HepG2 (cell line): ENCODE measurements around the gene TM4SF1. TPM values are rescaled to one million over a fixed set of nuclear protein-coding genes. Genes with fewer than 3 reads are reported as not detected.
A peak's percentile ranks its signal among the peaks of the same experiment; 100 is the strongest.

Experiments used
- AGO1 ChIP-seq: fragments of 200-400 bp; formaldehyde crosslinking; IDR thresholded peaks from 2 replicates; pipeline ENCODE4 v1.6.1; 2017; ENCODE audit warnings: mild to moderate bottlenecking, low read depth, low read length, moderate library complexity; ENCODE audit not compliant: poor library complexity, severe bottlenecking
- KDM4B ChIP-seq: sonication (generic); formaldehyde crosslinking; IDR thresholded peaks from 2 replicates; pipeline ENCODE4 v1.4.0; 2020; ENCODE audit warnings: missing genetic modification reagents
- MAFG ChIP-seq: sonication (generic); formaldehyde crosslinking; IDR thresholded peaks from 2 replicates; pipeline ENCODE4 v1.5.1; 2020; ENCODE audit warnings: mild to moderate bottlenecking, missing genetic modification reagents
- MEF2D ChIP-seq: sonication (generic); formaldehyde crosslinking; IDR thresholded peaks from 2 replicates; pipeline ENCODE4 v1.5.1; 2020; ENCODE audit warnings: mild to moderate bottlenecking, missing genetic modification reagents
- MTF2 ChIP-seq: sonication (generic); formaldehyde crosslinking; IDR thresholded peaks from 2 replicates; pipeline ENCODE4 v1.5.0; 2020; ENCODE audit warnings: missing genetic modification reagents, borderline replicate concordance
- RELA ChIP-seq: sonication (generic); formaldehyde crosslinking; IDR thresholded peaks from 2 replicates; pipeline ENCODE4 v1.4.0; 2020; ENCODE audit warnings: missing genetic modification reagents
- SNAPC2 ChIP-seq: sonication (generic); formaldehyde crosslinking; IDR thresholded peaks from 2 replicates; pipeline ENCODE4 v1.8.1; 2022; ENCODE audit warnings: mild to moderate bottlenecking, missing genetic modification reagents
- ZNF180 ChIP-seq: sonication (generic); formaldehyde crosslinking; IDR thresholded peaks from 2 replicates; pipeline ENCODE4 v1.4.0; 2020; ENCODE audit warnings: low read depth, missing genetic modification reagents, borderline replicate concordance
- ZNF207 ChIP-seq: fragments of 450-650 bp; IDR thresholded peaks from 2 replicates; pipeline ENCODE4 v1.6.1; 2016; ENCODE audit warnings: antibody characterized with exemption, borderline replicate concordance
- ZNF230 ChIP-seq: sonication (generic); formaldehyde crosslinking; IDR thresholded peaks from 2 replicates; pipeline ENCODE4 v1.4.0; 2020; ENCODE audit warnings: mild to moderate bottlenecking, missing genetic modification reagents
- ZNF337 ChIP-seq: sonication (generic); formaldehyde crosslinking; IDR thresholded peaks from 2 replicates; pipeline ENCODE4 v1.5.1; 2020; ENCODE audit warnings: missing genetic modification reagents, low read depth, mild to moderate bottlenecking, borderline replicate concordance
- ZNF343 ChIP-seq: sonication (generic); formaldehyde crosslinking; IDR thresholded peaks from 2 replicates; pipeline ENCODE4 v1.4.0; 2020; ENCODE audit warnings: mild to moderate bottlenecking, missing genetic modification reagents
- ZNF496 ChIP-seq: sonication (generic); formaldehyde crosslinking; IDR thresholded peaks from 2 replicates; pipeline ENCODE4 v1.8.1; 2023; ENCODE audit warnings: mild to moderate bottlenecking, moderate library complexity, missing genetic modification reagents; ENCODE audit not compliant: insufficient replicate concordance
- ZNF562 ChIP-seq: sonication (generic); formaldehyde crosslinking; IDR thresholded peaks from 2 replicates; pipeline ENCODE4 v1.8.0; 2022; ENCODE audit warnings: missing genetic modification reagents, borderline replicate concordance
- polyA plus RNA-seq, 8 experiments: library from polyadenylated mRNA; depleted of rRNA in 3 of 8; stranded (reverse) in 7 of 8; unstranded in 1 of 8; fragments of >200 nt; fragmentation: Illumina TruSeq in 4 of 8; extraction: Trizol in 4 of 8; gene quantifications; 2 replicates each; pipeline versions ENCODE4 v1.2.1 to v1.2.3, GENCODE V29; 2011 to 2016; ENCODE audit warnings: low read depth in 4 of 8, missing spikeins in 1 of 8, mixed read lengths in 1 of 8; ENCODE audit not compliant: insufficient read depth in 1 of 8
- total RNA-seq, 5 experiments: library from RNA; depleted of rRNA; stranded (reverse); fragments of >200 nt; fragmentation: Illumina TruSeq; extraction: Trizol; gene quantifications; 2 replicates each; pipeline ENCODE4 v1.2.3, GENCODE V29; 2016; ENCODE audit warnings: low read depth in 1 of 5
- TF ChIP-seq, protein P1 (sequence below): sonication (generic); formaldehyde crosslinking; IDR thresholded peaks from 2 replicates; pipeline ENCODE4 v1.8.1; 2023; ENCODE audit warnings: mild to moderate bottlenecking, missing genetic modification reagents, borderline replicate concordance
- TF ChIP-seq, protein P2 (sequence below): sonication (generic); formaldehyde crosslinking; IDR thresholded peaks from 2 replicates; pipeline ENCODE4 v1.5.0; 2020; ENCODE audit warnings: missing genetic modification reagents, mild to moderate bottlenecking, borderline replicate concordance
- TF ChIP-seq, protein P3 (sequence below): sonication (generic); formaldehyde crosslinking; IDR thresholded peaks from 2 replicates; pipeline ENCODE4 v1.5.0; 2020; ENCODE audit warnings: mild to moderate bottlenecking, missing genetic modification reagents
- TF ChIP-seq, protein P4 (sequence below): sonication (generic); formaldehyde crosslinking; IDR thresholded peaks from 2 replicates; pipeline ENCODE4 v1.4.0; 2020; ENCODE audit warnings: mild to moderate bottlenecking, missing genetic modification reagents
- TF ChIP-seq, protein P5 (sequence below): sonication (generic); formaldehyde crosslinking; conservative IDR thresholded peaks from 2 replicates; pipeline ENCODE4 v1.5.0; 2020; ENCODE audit warnings: missing genetic modification reagents
- TF ChIP-seq, protein P6 (sequence below): sonication (generic); formaldehyde crosslinking; IDR thresholded peaks from 2 replicates; pipeline ENCODE4 v1.9.0; 2021; ENCODE audit warnings: missing genetic modification reagents, borderline replicate concordance
- TF ChIP-seq, protein P7 (sequence below): sonication (generic); formaldehyde crosslinking; IDR thresholded peaks from 2 replicates; pipeline ENCODE4 v1.4.0; 2020; ENCODE audit warnings: missing genetic modification reagents

TM4SF1 gene
- total and polyA plus RNA-seq, 2 of the 13 experiments (the other 11 are each of a cell fraction or from before 2014, with no cell fraction given), result 431 to 1,359 TPM

DNA sequence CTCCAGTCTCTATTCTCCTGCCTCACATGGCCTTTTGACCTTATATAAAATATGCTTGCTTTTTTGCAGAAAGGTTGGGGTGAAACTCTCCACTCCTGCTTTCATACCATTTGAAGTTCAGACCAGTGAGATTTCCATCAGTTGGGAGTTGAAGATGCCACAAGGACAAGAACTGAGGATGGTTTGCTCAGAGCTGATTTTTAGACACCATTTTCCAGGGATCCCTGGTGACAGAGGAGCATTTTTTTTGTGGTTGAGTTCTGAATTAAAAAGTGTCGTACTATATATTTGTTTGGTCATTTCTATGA, 8.8 kb upstream of the TM4SF1 start (continued):
- TF ChIP-seq ZNF496 (CRISPR knock-in tag) (no peak), ZNF343 (no peak), SNAPC2 (CRISPR knock-in tag) (no peak), ZNF562 (CRISPR knock-in tag) (no peak), ZNF337 (CRISPR knock-in tag) (no peak), KDM4B (no peak), RELA (no peak), AGO1 (no peak), ZNF180 (CRISPR knock-in tag) (no peak), MAFG (no peak), MTF2 (CRISPR knock-in tag) (no peak), ZNF230 (CRISPR knock-in tag) (no peak), MEF2D (CRISPR knock-in tag) (no peak), ZNF207 (no peak)
- TF ChIP-seq, protein P1, sequence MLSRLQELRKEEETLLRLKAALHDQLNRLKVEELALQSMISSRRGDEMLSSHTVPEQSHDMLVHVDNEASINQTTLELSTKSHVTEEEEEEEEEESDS (CRISPR knock-in tag), result no peak
- TF ChIP-seq, protein P2, sequence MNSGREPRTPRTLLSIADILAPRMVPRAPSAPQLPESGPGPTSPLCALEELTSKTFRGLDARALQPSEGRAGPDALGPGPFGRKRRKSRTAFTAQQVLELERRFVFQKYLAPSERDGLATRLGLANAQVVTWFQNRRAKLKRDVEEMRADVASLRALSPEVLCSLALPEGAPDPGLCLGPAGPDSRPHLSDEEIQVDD, result no peak
- TF ChIP-seq, protein P3, sequence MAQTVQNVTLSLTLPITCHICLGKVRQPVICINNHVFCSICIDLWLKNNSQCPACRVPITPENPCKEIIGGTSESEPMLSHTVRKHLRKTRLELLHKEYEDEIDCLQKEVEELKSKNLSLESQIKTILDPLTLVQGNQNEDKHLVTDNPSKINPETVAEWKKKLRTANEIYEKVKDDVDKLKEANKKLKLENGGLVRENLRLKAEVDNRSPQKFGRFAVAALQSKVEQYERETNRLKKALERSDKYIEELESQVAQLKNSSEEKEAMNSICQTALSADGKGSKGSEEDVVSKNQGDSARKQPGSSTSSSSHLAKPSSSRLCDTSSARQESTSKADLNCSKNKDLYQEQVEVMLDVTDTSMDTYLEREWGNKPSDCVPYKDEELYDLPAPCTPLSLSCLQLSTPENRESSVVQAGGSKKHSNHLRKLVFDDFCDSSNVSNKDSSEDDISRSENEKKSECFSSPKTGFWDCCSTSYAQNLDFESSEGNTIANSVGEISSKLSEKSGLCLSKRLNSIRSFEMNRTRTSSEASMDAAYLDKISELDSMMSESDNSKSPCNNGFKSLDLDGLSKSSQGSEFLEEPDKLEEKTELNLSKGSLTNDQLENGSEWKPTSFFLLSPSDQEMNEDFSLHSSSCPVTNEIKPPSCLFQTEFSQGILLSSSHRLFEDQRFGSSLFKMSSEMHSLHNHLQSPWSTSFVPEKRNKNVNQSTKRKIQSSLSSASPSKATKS (CRISPR knock-in tag), result 0 out of 2 replicates have a peak, but pooled peaks have one; percentile 25
- TF ChIP-seq, protein P4, sequence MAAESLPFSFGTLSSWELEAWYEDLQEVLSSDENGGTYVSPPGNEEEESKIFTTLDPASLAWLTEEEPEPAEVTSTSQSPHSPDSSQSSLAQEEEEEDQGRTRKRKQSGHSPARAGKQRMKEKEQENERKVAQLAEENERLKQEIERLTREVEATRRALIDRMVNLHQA, result no peak
- TF ChIP-seq, protein P5, sequence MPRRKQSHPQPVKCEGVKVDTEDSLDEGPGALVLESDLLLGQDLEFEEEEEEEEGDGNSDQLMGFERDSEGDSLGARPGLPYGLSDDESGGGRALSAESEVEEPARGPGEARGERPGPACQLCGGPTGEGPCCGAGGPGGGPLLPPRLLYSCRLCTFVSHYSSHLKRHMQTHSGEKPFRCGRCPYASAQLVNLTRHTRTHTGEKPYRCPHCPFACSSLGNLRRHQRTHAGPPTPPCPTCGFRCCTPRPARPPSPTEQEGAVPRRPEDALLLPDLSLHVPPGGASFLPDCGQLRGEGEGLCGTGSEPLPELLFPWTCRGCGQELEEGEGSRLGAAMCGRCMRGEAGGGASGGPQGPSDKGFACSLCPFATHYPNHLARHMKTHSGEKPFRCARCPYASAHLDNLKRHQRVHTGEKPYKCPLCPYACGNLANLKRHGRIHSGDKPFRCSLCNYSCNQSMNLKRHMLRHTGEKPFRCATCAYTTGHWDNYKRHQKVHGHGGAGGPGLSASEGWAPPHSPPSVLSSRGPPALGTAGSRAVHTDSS, result no peak
- TF ChIP-seq, protein P6, sequence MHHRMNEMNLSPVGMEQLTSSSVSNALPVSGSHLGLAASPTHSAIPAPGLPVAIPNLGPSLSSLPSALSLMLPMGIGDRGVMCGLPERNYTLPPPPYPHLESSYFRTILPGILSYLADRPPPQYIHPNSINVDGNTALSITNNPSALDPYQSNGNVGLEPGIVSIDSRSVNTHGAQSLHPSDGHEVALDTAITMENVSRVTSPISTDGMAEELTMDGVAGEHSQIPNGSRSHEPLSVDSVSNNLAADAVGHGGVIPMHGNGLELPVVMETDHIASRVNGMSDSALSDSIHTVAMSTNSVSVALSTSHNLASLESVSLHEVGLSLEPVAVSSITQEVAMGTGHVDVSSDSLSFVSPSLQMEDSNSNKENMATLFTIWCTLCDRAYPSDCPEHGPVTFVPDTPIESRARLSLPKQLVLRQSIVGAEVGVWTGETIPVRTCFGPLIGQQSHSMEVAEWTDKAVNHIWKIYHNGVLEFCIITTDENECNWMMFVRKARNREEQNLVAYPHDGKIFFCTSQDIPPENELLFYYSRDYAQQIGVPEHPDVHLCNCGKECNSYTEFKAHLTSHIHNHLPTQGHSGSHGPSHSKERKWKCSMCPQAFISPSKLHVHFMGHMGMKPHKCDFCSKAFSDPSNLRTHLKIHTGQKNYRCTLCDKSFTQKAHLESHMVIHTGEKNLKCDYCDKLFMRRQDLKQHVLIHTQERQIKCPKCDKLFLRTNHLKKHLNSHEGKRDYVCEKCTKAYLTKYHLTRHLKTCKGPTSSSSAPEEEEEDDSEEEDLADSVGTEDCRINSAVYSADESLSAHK, result no peak
- TF ChIP-seq, protein P7, sequence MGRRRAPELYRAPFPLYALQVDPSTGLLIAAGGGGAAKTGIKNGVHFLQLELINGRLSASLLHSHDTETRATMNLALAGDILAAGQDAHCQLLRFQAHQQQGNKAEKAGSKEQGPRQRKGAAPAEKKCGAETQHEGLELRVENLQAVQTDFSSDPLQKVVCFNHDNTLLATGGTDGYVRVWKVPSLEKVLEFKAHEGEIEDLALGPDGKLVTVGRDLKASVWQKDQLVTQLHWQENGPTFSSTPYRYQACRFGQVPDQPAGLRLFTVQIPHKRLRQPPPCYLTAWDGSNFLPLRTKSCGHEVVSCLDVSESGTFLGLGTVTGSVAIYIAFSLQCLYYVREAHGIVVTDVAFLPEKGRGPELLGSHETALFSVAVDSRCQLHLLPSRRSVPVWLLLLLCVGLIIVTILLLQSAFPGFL (CRISPR knock-in tag), result no peak
